Panc1 (cell line): ENCODE data around the gene USH2A. TPM values are rescaled to one million over a fixed set of nuclear protein-coding genes. Genes with fewer than 3 reads are reported as not detected.

Source experiments
- ATAC-seq: fragments of 200-7000 bp; cut with Tn5 transposase; 2 replicates; pipeline ENCODE4 v1.9.1; 2020; ENCODE audit warnings: mild to moderate bottlenecking, moderate library complexity
- BruUV-seq: library from RNA; stranded (reverse); fragments of 400-500 nt; replicated peaks from 2 replicates; lab custom pipeline; 2021; lab: Mats Ljungman, UMichigan
- CTCF ChIA-PET: fragments of 300-600 bp; sonication (Branson Sonifier 250); formaldehyde crosslinking; loops from one replicate; lab custom pipeline; 2022; ENCODE audit warnings: antibody characterized with exemption; lab: Charles Lee
- POLR2A ChIA-PET: fragments of 300-600 bp; sonication (Branson Sonifier 250); formaldehyde crosslinking; loops from one replicate; lab custom pipeline; 2022; ENCODE audit warnings: antibody characterized with exemption; lab: Charles Lee
- DNase-seq: peaks from one replicate; pipeline ENCODE4 v3.0.0-alpha.2; 2010; ENCODE audit warnings: low read depth, low spot score
- H3K27ac ChIP-seq: 2 replicates; pipeline ENCODE4 v1.5.1; 2011; ENCODE audit warnings: mild to moderate bottlenecking, low read length, inconsistent platforms
- H3K27me3 ChIP-seq: fragments of 200-500 bp; sonication (Bioruptor generic); 2 replicates; pipeline ENCODE4 v1.6.0; 2014; ENCODE audit warnings: low read length, inconsistent platforms; ENCODE audit not compliant: control insufficient read depth, insufficient read depth
- H3K36me3 ChIP-seq: fragments of 200-500 bp; sonication (Bioruptor generic); 2 replicates; pipeline ENCODE4 v1.5.1; 2014; ENCODE audit warnings: inconsistent platforms, mild to moderate bottlenecking, low read length, moderate library complexity; ENCODE audit not compliant: control insufficient read depth, insufficient read depth
- H3K4me1 ChIP-seq: 2 replicates; pipeline ENCODE4 v1.5.1; 2011; ENCODE audit warnings: inconsistent platforms, mild to moderate bottlenecking, low read length, moderate library complexity; ENCODE audit not compliant: control insufficient read depth, insufficient read depth
- H3K4me3 ChIP-seq, 2 experiments: 2 replicates each; pipeline ENCODE4 v1.5.1; 2011 to 2012; ENCODE audit warnings: low read depth in 2 of 2, low read length in 2 of 2, mild to moderate bottlenecking in 2 of 2, inconsistent platforms in 1 of 2, moderate library complexity in 1 of 2
- H3K9me3 ChIP-seq: fragments of 200-500 bp; sonication (Bioruptor generic); 2 replicates; pipeline ENCODE4 v1.5.1; 2014; ENCODE audit warnings: low read depth, mild to moderate bottlenecking, inconsistent platforms, low read length, moderate library complexity; ENCODE audit not compliant: control insufficient read depth, insufficient read depth
- CTCF ChIP-seq: fragments of 450-650 bp; IDR thresholded peaks from 2 replicates; pipeline ENCODE4 v1.5.1; 2017; ENCODE audit warnings: mild to moderate bottlenecking
- POLR2AphosphoS5 ChIP-seq: IDR thresholded peaks from 2 replicates; pipeline ENCODE4 v1.6.1; 2012; ENCODE audit warnings: mild to moderate bottlenecking, low read depth, low read length, moderate library complexity
- REST ChIP-seq, 2 experiments: IDR thresholded peaks; 2 replicates each; pipeline ENCODE4 v1.6.1; 2011 to 2012; ENCODE audit warnings: low read depth in 2 of 2, control low read depth in 1 of 2, low read length in 1 of 2, mild to moderate bottlenecking in 1 of 2, moderate library complexity in 1 of 2; ENCODE audit not compliant: insufficient read depth in 1 of 2
- SIN3A ChIP-seq: IDR thresholded peaks from 2 replicates; pipeline ENCODE4 v1.6.1; 2012; ENCODE audit warnings: low read depth, mild to moderate bottlenecking, low read length, moderate library complexity, borderline replicate concordance; ENCODE audit not compliant: insufficient read depth
- TCF7L2 ChIP-seq: IDR thresholded peaks from 2 replicates; pipeline ENCODE4 v1.6.1; 2011; ENCODE audit warnings: mild to moderate bottlenecking, low read depth, low read length, inconsistent platforms
- in situ Hi-C: cut with HindIII; loops from 2 replicates; pipeline ENCODE4 v1.10.0; 2016; ENCODE audit warnings: low sequenced_read_pairs, low pct_unique_long_range_greater_than_20kb
- intact Hi-C: fragments of 100-400 bp; cut with micrococcal nuclease; formaldehyde crosslinking; loops from one replicate; pipeline ENCODE4 v1.10.0; 2022; ENCODE audit not compliant: unreplicated experiment
- total RNA-seq: library from RNA; stranded (reverse); gene quantifications from one replicate; pipeline ENCODE4 v1.2.1, GENCODE V29; 2021; ENCODE audit not compliant: unreplicated experiment

Gene USH2A
- total RNA-seq, 1 experiment from 2014 or later: not detected

GRCh38 chr1:216051071-216051470 is 372.2 kb downstream of the USH2A start:
- in situ Hi-C loops: no loop called here
- no TSS peak for BruUV-seq
- Histone ChIP-seq H3K4me1 (no peaks in the 10 kb centered on the region), H3K9me3 (no peaks in the 10 kb centered on the region), H3K27me3 (no peaks in the 10 kb centered on the region), H3K4me3 (no peak overlapping the region), H3K36me3 (no peaks in the 10 kb centered on the region), H3K27ac (no peak overlapping the region)
- POLR2A ChIA-PET: no interaction called here
- DNase-seq (no peak), ATAC-seq (no peak)
- no peak for TF ChIP-seq TCF7L2
- no peak for TF ChIP-seq SIN3A
- no peak for TF ChIP-seq REST (IDR thresholded peaks at IDR 0.05; ENCODE audit: insufficient read depth in 1 of 2, low read depth in 2 of 2, low read length in 1 of 2)
- intact Hi-C loops: no loop called here
- CTCF ChIA-PET: no interaction called here

GRCh38 chr1:216049741-216050430 is 373.4 kb downstream of the USH2A start:
- Histone ChIP-seq H3K27ac (no peak overlapping the region), H3K9me3 (no peaks in the 10 kb centered on the region), H3K4me1 (no peaks in the 10 kb centered on the region), H3K36me3 (no peaks in the 10 kb centered on the region), H3K27me3 (no peaks in the 10 kb centered on the region), H3K4me3 (no peak overlapping the region)
- CTCF ChIA-PET: no interaction called here
- in situ Hi-C loops (no loop called here), intact Hi-C loops (no loop called here)
- BruUV-seq: no TSS peak
- POLR2A ChIA-PET: no interaction called here
- DNase-seq (no peak), ATAC-seq (no peak)
- TF ChIP-seq CTCF: no peak
- TF ChIP-seq REST (IDR thresholded peaks at IDR 0.05; ENCODE audit: insufficient read depth in 1 of 2, low read depth in 2 of 2, low read length in 1 of 2): no peak
- TF ChIP-seq POLR2AphosphoS5: no peak
- no peak for TF ChIP-seq SIN3A
- no peak for TF ChIP-seq TCF7L2
